PC-9 (cell line): Measurements from ENCODE around the gene THSD1. TPM values are rescaled to one million over a fixed set of nuclear protein-coding genes. Genes with fewer than 3 reads are reported as not detected.

Source experiments
- BruUV-seq: library from RNA; stranded (reverse); fragments of 400-500 nt; replicated peaks from 2 replicates; lab custom pipeline; 2021; lab: Mats Ljungman, UMichigan
- CTCF ChIA-PET: fragments of 300-600 bp; sonication (Branson Sonifier 250); formaldehyde crosslinking; loops from one replicate; lab custom pipeline; 2022; ENCODE audit warnings: antibody characterized with exemption; lab: Charles Lee
- POLR2A ChIA-PET: fragments of 300-600 bp; sonication (Branson Sonifier 250); formaldehyde crosslinking; loops from one replicate; lab custom pipeline; 2022; ENCODE audit warnings: antibody characterized with exemption; ENCODE audit not compliant: unreplicated experiment; lab: Charles Lee
- DNase-seq, 2 experiments: peaks; one replicate each; pipeline versions ENCODE4 v3.0.0 to v3.0.0-alpha.2; 2015 to 2022; ENCODE audit warnings: mixed read lengths in 1 of 2
- H2AFZ ChIP-seq: fragments of 200-600 bp; sonication (generic); 2 replicates; pipeline ENCODE4 v1.8.1; 2017; ENCODE audit warnings: antibody characterized with exemption
- H3F3A ChIP-seq: fragments of 200-600 bp; sonication (generic); 2 replicates; pipeline ENCODE4 v1.8.1; 2017; ENCODE audit warnings: antibody characterized with exemption, mild to moderate bottlenecking, low read depth; ENCODE audit not compliant: insufficient read depth
- H3K27ac ChIP-seq: fragments of 200-600 bp; sonication (generic); 2 replicates; pipeline ENCODE4 v1.6.1; 2016; ENCODE audit warnings: mixed run types
- H3K27me3 ChIP-seq: fragments of 200-600 bp; sonication (generic); 2 replicates; pipeline ENCODE4 v1.6.1; 2016; ENCODE audit warnings: low read depth, mixed run types; ENCODE audit not compliant: insufficient read depth
- H3K36me3 ChIP-seq: fragments of 200-600 bp; sonication (generic); 2 replicates; pipeline ENCODE4 v1.6.1; 2016; ENCODE audit warnings: low read depth, mixed run types
- H3K4me1 ChIP-seq: fragments of 200-600 bp; sonication (generic); replicated peaks from 2 replicates; pipeline ENCODE4 v1.6.1; 2016; ENCODE audit warnings: mixed run types; ENCODE audit not compliant: insufficient read depth
- H3K4me2 ChIP-seq: fragments of 200-600 bp; sonication (generic); 2 replicates; pipeline ENCODE4 v1.6.1; 2017; ENCODE audit warnings: mixed run types
- H3K4me3 ChIP-seq: fragments of 200-600 bp; sonication (generic); 2 replicates; pipeline ENCODE4 v1.6.1; 2016; ENCODE audit warnings: mixed run types
- H3K79me2 ChIP-seq: fragments of 200-600 bp; sonication (generic); 2 replicates; pipeline ENCODE4 v1.6.1; 2017; ENCODE audit warnings: low read depth, mixed run types
- H3K9me2 ChIP-seq: fragments of 200-600 bp; sonication (generic); 2 replicates; pipeline ENCODE4 v1.8.1; 2017; ENCODE audit warnings: mild to moderate bottlenecking; ENCODE audit not compliant: insufficient read depth
- H3K9me3 ChIP-seq: fragments of 200-600 bp; sonication (generic); 2 replicates; pipeline ENCODE4 v1.8.1; 2016; ENCODE audit warnings: low read depth; ENCODE audit not compliant: insufficient read depth
- H4K20me1 ChIP-seq: fragments of 200-600 bp; sonication (generic); 2 replicates; pipeline ENCODE4 v1.8.1; 2017; ENCODE audit not compliant: insufficient read depth
- CTCF ChIP-seq: fragments of 200-600 bp; sonication (generic); conservative IDR thresholded peaks from 2 replicates; pipeline ENCODE4 v1.6.1; 2017; ENCODE audit warnings: mixed run types, antibody characterized with exemption, mild to moderate bottlenecking, moderate library complexity
- EZH2 ChIP-seq: fragments of 200-600 bp; sonication (generic); IDR thresholded peaks from 2 replicates; pipeline ENCODE4 v1.8.0; 2017; ENCODE audit warnings: antibody characterized with exemption, low read depth
- intact Hi-C: fragments of 100-400 bp; cut with micrococcal nuclease; formaldehyde crosslinking; loops from one replicate; pipeline ENCODE4 v1.10.0; 2022; ENCODE audit not compliant: unreplicated experiment
- total RNA-seq: library from RNA; stranded (reverse); gene quantifications from 2 replicates; pipeline ENCODE4 v1.2.3, GENCODE V29; 2021

The THSD1 gene
- total RNA-seq, 1 experiment from 2014 or later, result 0.33 TPM

DNA sequence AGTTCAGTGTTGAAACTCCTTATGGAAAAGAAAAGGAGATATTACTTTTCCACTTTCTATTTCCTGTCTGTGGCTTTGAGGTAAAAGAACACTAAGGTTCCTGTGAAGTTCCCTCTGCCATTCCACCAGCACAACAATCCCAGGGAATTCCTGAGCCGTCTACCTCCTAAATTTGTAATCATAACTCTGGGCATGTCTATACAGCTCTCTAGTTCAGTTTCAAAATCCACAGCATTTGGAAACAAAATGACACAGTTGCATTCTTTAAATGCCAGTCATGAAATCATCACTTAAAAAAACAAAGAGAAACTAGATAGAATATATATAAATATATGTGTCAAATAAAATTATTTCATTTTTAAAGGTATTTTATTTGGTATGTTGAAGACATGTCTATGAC is 9.0 kb upstream of the THSD1 start:
- Histone ChIP-seq H3K27me3 (no peaks in the 10 kb centered on the region), H2AFZ (no peak overlapping the region), H3K9me3 (no peaks in the 10 kb centered on the region), H3K4me2 (no peak overlapping the region), H3F3A (peaks cover 2% of the 10 kb centered on the region; the same call in 1 of the 2 replicates), H4K20me1 (no peaks in the 10 kb centered on the region), H3K4me3 (no peak overlapping the region), H3K4me1 (no peaks in the 10 kb centered on the region), H3K9me2 (no peaks in the 10 kb centered on the region), H3K79me2 (no peaks in the 10 kb centered on the region), H3K27ac (no peak overlapping the region), H3K36me3 (peaks cover 5% of the 10 kb centered on the region)
- intact Hi-C loops, result no loop called here
- DNase-seq, result no peak
- ChIA-PET CTCF (no interaction called here), POLR2A (no interaction called here)
- TF ChIP-seq EZH2, result no peak
- TF ChIP-seq CTCF, result no peak
- BruUV-seq, result no TSS peak

DNA sequence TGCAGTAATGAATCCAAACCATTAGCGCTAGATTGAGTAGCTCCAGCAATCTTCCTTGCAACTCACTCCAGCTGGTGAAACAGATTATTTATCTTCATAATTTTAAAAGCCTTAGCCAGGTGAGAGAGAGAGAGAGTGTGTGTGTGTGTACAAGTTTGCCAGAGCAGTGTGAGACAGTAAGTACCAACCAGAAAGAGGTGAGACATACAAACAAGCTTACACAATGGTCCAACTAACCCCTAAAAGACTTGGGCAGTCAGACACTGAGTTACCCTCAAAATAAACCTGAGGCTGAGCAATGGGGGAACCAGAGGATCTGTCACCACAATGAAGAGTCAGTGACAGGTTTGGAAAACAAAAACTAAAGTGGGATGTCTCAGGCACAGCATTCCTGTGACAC is 8.1 kb upstream of the THSD1 start:
- Histone ChIP-seq H3K9me3 (no peaks in the 10 kb centered on the region), H4K20me1 (no peaks in the 10 kb centered on the region), H3K4me2 (no peak overlapping the region), H3F3A (peaks cover 2% of the 10 kb centered on the region; the same call in 1 of the 2 replicates), H3K79me2 (no peaks in the 10 kb centered on the region), H3K4me1 (no peaks in the 10 kb centered on the region), H3K27ac (no peak overlapping the region), H2AFZ (no peak overlapping the region), H3K9me2 (no peaks in the 10 kb centered on the region), H3K36me3 (peaks cover 5% of the 10 kb centered on the region), H3K27me3 (no peaks in the 10 kb centered on the region), H3K4me3 (no peak overlapping the region)
- TF ChIP-seq EZH2, result no peak
- no peak for TF ChIP-seq CTCF
- POLR2A ChIA-PET, result no interaction called here
- CTCF ChIA-PET, result no interaction called here
- no TSS peak for BruUV-seq
- intact Hi-C loops, result no loop called here
- no peak for DNase-seq

DNA sequence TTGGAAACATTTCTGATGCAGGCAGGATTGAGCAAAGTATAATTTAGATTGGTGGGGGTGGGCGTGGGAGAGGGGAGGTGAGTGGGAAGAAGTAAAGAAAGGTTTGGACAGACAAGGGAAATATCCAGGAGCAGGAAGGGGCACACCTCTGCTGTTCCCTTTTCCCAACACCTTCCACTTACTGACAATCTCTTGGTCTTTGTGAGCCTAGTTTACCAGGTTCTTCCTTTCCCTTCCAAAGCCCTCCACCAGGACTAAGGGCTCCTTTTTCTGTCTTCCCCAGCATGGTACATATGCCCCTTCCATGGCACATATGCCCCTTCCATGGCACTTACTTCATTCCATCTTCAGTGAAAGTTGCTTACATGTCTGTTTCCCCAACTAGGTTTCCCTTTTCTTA is 6.2 kb upstream of the THSD1 start:
- TF ChIP-seq CTCF, result no peak
- no peak for TF ChIP-seq EZH2
- H3K4me1 ChIP-seq, result no peaks in the 10 kb centered on the region
- H3K27me3 ChIP-seq, result no peaks in the 10 kb centered on the region
- ChIA-PET CTCF (no interaction called here), POLR2A (no interaction called here)
- no peaks in the 10 kb centered on the region for H3K9me3 ChIP-seq
- no peaks in the 10 kb centered on the region for H3K9me2 ChIP-seq
- no peak overlapping the region for H3K27ac ChIP-seq
- H3K4me2 ChIP-seq, result no peak overlapping the region
- no peaks in the 10 kb centered on the region for H4K20me1 ChIP-seq
- peaks cover 5% of the 10 kb centered on the region for H3K36me3 ChIP-seq
- peaks cover 2% of the 10 kb centered on the region; the same call in 1 of the 2 replicates for H3F3A ChIP-seq
- no peaks in the 10 kb centered on the region for H3K79me2 ChIP-seq
- intact Hi-C loops, result no loop called here
- H2AFZ ChIP-seq, result no peak overlapping the region
- no peak for DNase-seq
- H3K4me3 ChIP-seq, result no peak overlapping the region
- BruUV-seq, result no TSS peak
